ENCODE data around the gene BCL11B.

The BCL11B gene

GRCh38 chr14:99191395-99192027 is 80.5 kb downstream of the BCL11B start:
- Histone ChIP-seq H3K4me1 (no peaks in the 10 kb centered on the region), H3K4me3 (ENCODE audit: low read depth, low read length) (peak overlapping the region; percentile 13), H3K9me3 (no peaks in the 10 kb centered on the region), H3K27me3 (peaks cover 16% of the 10 kb centered on the region; the same call in 1 of the 2 replicates), H3K36me3 (no peaks in the 10 kb centered on the region)
- no peak for TF ChIP-seq CTCF (IDR thresholded peaks at IDR 0.05; ENCODE audit: low read depth, low read length)
- DNase-seq: no peak

GRCh38 chr14:99190696-99191394 is 81.2 kb downstream of the BCL11B start:
- peaks cover 16% of the 10 kb centered on the region; the same call in 1 of the 2 replicates for H3K27me3 ChIP-seq
- no peak for DNase-seq
- no peaks in the 10 kb centered on the region for H3K9me3 ChIP-seq
- no peaks in the 10 kb centered on the region for H3K36me3 ChIP-seq
- no peak; the same call in 1 of the 2 replicates for TF ChIP-seq CTCF (IDR thresholded peaks at IDR 0.05; ENCODE audit: low read depth, low read length)
- H3K4me1 ChIP-seq: no peaks in the 10 kb centered on the region
- no peak overlapping the region for H3K4me3 ChIP-seq (ENCODE audit: low read depth, low read length)

- H3K4me1 ChIP-seq: no peaks in the 10 kb centered on the region
- no peak for TF ChIP-seq CTCF (IDR thresholded peaks at IDR 0.05; ENCODE audit: low read depth, low read length)
- no peak overlapping the region for H3K4me3 ChIP-seq (ENCODE audit: low read depth, low read length)
- DNase-seq: no peak
- peaks cover 16% of the 10 kb centered on the region; the same call in 1 of the 2 replicates for H3K27me3 ChIP-seq
- no peaks in the 10 kb centered on the region for H3K9me3 ChIP-seq
- no peaks in the 10 kb centered on the region for H3K36me3 ChIP-seq
Measured at GRCh38 chr14:99189201-99189801, 82.7 kb downstream of the BCL11B start.

GRCh38 chr14:99188731-99189191 is 83.2 kb downstream of the BCL11B start:
- H3K9me3 ChIP-seq: no peaks in the 10 kb centered on the region
- H3K4me1 ChIP-seq: no peaks in the 10 kb centered on the region
- no peaks in the 10 kb centered on the region for H3K36me3 ChIP-seq
- DNase-seq: no peak
- TF ChIP-seq CTCF (IDR thresholded peaks at IDR 0.05; ENCODE audit: low read depth, low read length): no peak
- H3K4me3 ChIP-seq (ENCODE audit: low read depth, low read length): no peak overlapping the region
- peaks cover 16% of the 10 kb centered on the region; the same call in 1 of the 2 replicates for H3K27me3 ChIP-seq

GRCh38 chr14:99187858-99188257 is 84.1 kb downstream of the BCL11B start:
- H3K4me3 ChIP-seq (ENCODE audit: low read depth, low read length): no peak overlapping the region
- DNase-seq: no peak
- H3K27me3 ChIP-seq: peaks cover 16% of the 10 kb centered on the region; the same call in 1 of the 2 replicates
- H3K9me3 ChIP-seq: no peaks in the 10 kb centered on the region
- H3K4me1 ChIP-seq: no peaks in the 10 kb centered on the region
- TF ChIP-seq CTCF (IDR thresholded peaks at IDR 0.05; ENCODE audit: low read depth, low read length): no peak
- no peaks in the 10 kb centered on the region for H3K36me3 ChIP-seq
